ENCODE data around the gene CXCR4. TPM values are rescaled to one million over a fixed set of nuclear protein-coding genes. Genes with fewer than 3 reads are reported as not detected.

CXCR4 gene
- total RNA-seq, 1 experiment from 2014 or later = 1.1 TPM

DNA sequence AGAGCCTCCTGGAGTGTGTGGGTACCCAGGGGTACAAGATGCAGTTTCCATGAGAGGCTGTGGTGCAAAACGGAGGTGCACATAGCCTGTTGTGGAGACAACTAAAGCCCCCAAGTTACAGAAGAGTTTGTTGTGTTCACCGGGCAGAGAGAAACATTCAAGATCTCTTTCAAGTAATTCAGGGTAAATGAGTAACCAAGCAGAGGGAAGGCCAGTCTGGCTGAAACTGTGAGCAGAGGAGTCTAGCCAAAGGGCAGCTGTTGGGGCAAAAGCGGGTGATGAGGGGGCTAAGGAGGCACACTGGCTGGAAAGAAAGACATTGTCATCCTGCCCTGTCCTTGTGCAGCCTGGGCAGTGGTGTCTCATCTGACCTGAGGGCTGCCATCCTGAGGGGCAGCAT lies 52.0 kb downstream of the CXCR4 start:
- in situ Hi-C loops (cut with HindIII; ENCODE audit: low pct_unique_long_range_greater_than_20kb, low sequenced_read_pairs) (no loop called here), intact Hi-C loops (cut with micrococcal nuclease; ENCODE audit: unreplicated experiment) (no loop called here)
- no peak overlapping the region for H3K4me3 ChIP-seq (ENCODE audit: low read depth in 2 of 2, low read length in 2 of 2)
- TF ChIP-seq SIN3A (IDR thresholded peaks at IDR 0.05; ENCODE audit: borderline replicate concordance, insufficient read depth, low read depth, low read length) (no peak), POLR2AphosphoS5 (IDR thresholded peaks at IDR 0.05; ENCODE audit: low read depth, low read length) (no peak), TCF7L2 (IDR thresholded peaks at IDR 0.05; ENCODE audit: low read depth, low read length) (no peak)
- TF ChIP-seq, protein P1, sequence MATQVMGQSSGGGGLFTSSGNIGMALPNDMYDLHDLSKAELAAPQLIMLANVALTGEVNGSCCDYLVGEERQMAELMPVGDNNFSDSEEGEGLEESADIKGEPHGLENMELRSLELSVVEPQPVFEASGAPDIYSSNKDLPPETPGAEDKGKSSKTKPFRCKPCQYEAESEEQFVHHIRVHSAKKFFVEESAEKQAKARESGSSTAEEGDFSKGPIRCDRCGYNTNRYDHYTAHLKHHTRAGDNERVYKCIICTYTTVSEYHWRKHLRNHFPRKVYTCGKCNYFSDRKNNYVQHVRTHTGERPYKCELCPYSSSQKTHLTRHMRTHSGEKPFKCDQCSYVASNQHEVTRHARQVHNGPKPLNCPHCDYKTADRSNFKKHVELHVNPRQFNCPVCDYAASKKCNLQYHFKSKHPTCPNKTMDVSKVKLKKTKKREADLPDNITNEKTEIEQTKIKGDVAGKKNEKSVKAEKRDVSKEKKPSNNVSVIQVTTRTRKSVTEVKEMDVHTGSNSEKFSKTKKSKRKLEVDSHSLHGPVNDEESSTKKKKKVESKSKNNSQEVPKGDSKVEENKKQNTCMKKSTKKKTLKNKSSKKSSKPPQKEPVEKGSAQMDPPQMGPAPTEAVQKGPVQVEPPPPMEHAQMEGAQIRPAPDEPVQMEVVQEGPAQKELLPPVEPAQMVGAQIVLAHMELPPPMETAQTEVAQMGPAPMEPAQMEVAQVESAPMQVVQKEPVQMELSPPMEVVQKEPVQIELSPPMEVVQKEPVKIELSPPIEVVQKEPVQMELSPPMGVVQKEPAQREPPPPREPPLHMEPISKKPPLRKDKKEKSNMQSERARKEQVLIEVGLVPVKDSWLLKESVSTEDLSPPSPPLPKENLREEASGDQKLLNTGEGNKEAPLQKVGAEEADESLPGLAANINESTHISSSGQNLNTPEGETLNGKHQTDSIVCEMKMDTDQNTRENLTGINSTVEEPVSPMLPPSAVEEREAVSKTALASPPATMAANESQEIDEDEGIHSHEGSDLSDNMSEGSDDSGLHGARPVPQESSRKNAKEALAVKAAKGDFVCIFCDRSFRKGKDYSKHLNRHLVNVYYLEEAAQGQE (IDR thresholded peaks at IDR 0.05; ENCODE audit: insufficient read depth in 1 of 2, low read depth in 2 of 2, low read length in 1 of 2) = no peak
- TF ChIP-seq, protein P2, sequence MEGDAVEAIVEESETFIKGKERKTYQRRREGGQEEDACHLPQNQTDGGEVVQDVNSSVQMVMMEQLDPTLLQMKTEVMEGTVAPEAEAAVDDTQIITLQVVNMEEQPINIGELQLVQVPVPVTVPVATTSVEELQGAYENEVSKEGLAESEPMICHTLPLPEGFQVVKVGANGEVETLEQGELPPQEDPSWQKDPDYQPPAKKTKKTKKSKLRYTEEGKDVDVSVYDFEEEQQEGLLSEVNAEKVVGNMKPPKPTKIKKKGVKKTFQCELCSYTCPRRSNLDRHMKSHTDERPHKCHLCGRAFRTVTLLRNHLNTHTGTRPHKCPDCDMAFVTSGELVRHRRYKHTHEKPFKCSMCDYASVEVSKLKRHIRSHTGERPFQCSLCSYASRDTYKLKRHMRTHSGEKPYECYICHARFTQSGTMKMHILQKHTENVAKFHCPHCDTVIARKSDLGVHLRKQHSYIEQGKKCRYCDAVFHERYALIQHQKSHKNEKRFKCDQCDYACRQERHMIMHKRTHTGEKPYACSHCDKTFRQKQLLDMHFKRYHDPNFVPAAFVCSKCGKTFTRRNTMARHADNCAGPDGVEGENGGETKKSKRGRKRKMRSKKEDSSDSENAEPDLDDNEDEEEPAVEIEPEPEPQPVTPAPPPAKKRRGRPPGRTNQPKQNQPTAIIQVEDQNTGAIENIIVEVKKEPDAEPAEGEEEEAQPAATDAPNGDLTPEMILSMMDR (IDR thresholded peaks at IDR 0.05) = no peak
- ATAC-seq = no peak
- no TSS peak for BruUV-seq (replicated peaks)
- H3K4me1 ChIP-seq (ENCODE audit: control insufficient read depth, insufficient read depth, low read length) = no peaks in the 10 kb centered on the region
- H3K27ac ChIP-seq (ENCODE audit: low read length) = no peak overlapping the region
- DNase-seq (ENCODE audit: low read depth, low spot score) = no peak
- H3K9me3 ChIP-seq (ENCODE audit: control insufficient read depth, insufficient read depth, low read depth, low read length) = no peaks in the 10 kb centered on the region
- ChIA-PET POLR2A (no interaction called here), CTCF (no interaction called here)
- H3K36me3 ChIP-seq (ENCODE audit: control insufficient read depth, insufficient read depth, low read length) = no peaks in the 10 kb centered on the region
- peaks cover 2% of the 10 kb centered on the region; the same call in 1 of the 2 replicates for H3K27me3 ChIP-seq (ENCODE audit: control insufficient read depth, insufficient read depth, low read length)

DNA sequence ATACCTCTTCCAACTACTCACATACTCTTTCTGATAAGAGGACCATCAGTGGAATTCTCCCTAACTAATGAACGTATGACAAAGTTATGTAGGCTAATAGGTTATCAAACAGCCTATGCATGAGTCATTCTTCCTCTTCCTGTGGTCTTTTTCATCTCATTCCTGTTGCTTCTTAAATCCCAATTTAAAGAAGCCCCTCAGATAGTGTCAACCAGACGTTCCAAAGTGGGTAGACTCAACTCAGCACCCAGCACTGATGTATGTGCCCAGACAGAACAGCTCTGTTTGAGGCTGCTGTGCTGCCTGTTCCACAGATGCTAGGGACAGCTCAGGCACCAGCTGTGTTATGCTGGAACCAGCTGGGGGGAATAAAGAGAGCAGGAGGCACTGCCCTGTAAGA lies 52.6 kb downstream of the CXCR4 start:
- POLR2A ChIA-PET = no interaction called here
- no peak for ATAC-seq
- intact Hi-C loops (cut with micrococcal nuclease; ENCODE audit: unreplicated experiment) (no loop called here), in situ Hi-C loops (cut with HindIII; ENCODE audit: low pct_unique_long_range_greater_than_20kb, low sequenced_read_pairs) (no loop called here)
- DNase-seq (ENCODE audit: low read depth, low spot score) = no peak
- no TSS peak for BruUV-seq (replicated peaks)
- Histone ChIP-seq H3K4me3 (ENCODE audit: low read depth in 2 of 2, low read length in 2 of 2) (no peak overlapping the region), H3K9me3 (ENCODE audit: control insufficient read depth, insufficient read depth, low read depth, low read length) (no peaks in the 10 kb centered on the region), H3K4me1 (ENCODE audit: control insufficient read depth, insufficient read depth, low read length) (no peaks in the 10 kb centered on the region), H3K27ac (ENCODE audit: low read length) (no peak overlapping the region), H3K27me3 (ENCODE audit: control insufficient read depth, insufficient read depth, low read length) (peaks cover 2% of the 10 kb centered on the region; the same call in 1 of the 2 replicates), H3K36me3 (ENCODE audit: control insufficient read depth, insufficient read depth, low read length) (no peaks in the 10 kb centered on the region)
- CTCF ChIA-PET = no interaction called here
- TF ChIP-seq TCF7L2 (IDR thresholded peaks at IDR 0.05; ENCODE audit: low read depth, low read length) (no peak), SIN3A (IDR thresholded peaks at IDR 0.05; ENCODE audit: borderline replicate concordance, insufficient read depth, low read depth, low read length) (no peak), POLR2AphosphoS5 (IDR thresholded peaks at IDR 0.05; ENCODE audit: low read depth, low read length) (no peak)
- TF ChIP-seq, protein P1 (IDR thresholded peaks at IDR 0.05; ENCODE audit: insufficient read depth in 1 of 2, low read depth in 2 of 2, low read length in 1 of 2) = no peak
- TF ChIP-seq, protein P2 (IDR thresholded peaks at IDR 0.05) = no peak

Other genes starting within 250 kb of the CXCR4 start
- 54.3 TPM for gene MCM6, start 241.7 kb downstream of the CXCR4 start, total RNA-seq (2021; ENCODE audit: unreplicated experiment)
- 85.3 TPM for gene DARS1, start 132.5 kb downstream of the CXCR4 start, total RNA-seq (2021; ENCODE audit: unreplicated experiment)